Mucosa of gallbladder (tissue), 1 donor: ENCODE data around the gene BICDL2. TPM values are rescaled to one million over a fixed set of nuclear protein-coding genes. Genes with fewer than 3 reads are reported as not detected.
A peak's percentile ranks its signal among the peaks of the same experiment; 100 is the strongest.
"Not testable (repeated sequence)": the region's sequence is repeated elsewhere in the genome, so short reads cannot be mapped to it uniquely, and the experiment has no call there.

Experiments
- DNase-seq: peaks from one replicate; pipeline ENCODE4 v3.0.0-alpha.2; 2020; ENCODE audit warnings: low spot score
- total RNA-seq: library from RNA; stranded (reverse); gene quantifications from one replicate; pipeline ENCODE4 v1.2.1, GENCODE V29; 2021
- donor health status: DM: no; HTN: no; CAD: no.

Gene BICDL2
- total RNA-seq: 86.1 TPM

GRCh38 chr16:3036726-3037315 lies at the start of gene BICDL2:
Gene BICDL2, minus strand, starts transcription at chr16:3036944. Its CDS starts 1,448 bp downstream, at chr16:3035496.
- no peak for DNase-seq

GRCh38 chr16:3085868-3086595 lies 49.3 kb upstream of the BICDL2 start:
- no peak for DNase-seq

- no peak for DNase-seq
Observed at GRCh38 chr16:3084969-3085670, 48.4 kb upstream of the BICDL2 start.

- DNase-seq: no peak
Observed at GRCh38 chr16:3084491-3084890, 47.7 kb upstream of the BICDL2 start.

GRCh38 chr16:3083408-3083807 lies 46.7 kb upstream of the BICDL2 start:
- not testable (repeated sequence) for DNase-seq

- DNase-seq: not testable (repeated sequence)
Observed at GRCh38 chr16:3081957-3082356, 45.2 kb upstream of the BICDL2 start.

GRCh38 chr16:3080024-3080423 lies 43.3 kb upstream of the BICDL2 start:
- DNase-seq: no peak

GRCh38 chr16:3076577-3076976 lies 39.8 kb upstream of the BICDL2 start:
- DNase-seq: no peak

- DNase-seq: not testable (repeated sequence)
Observed at GRCh38 chr16:3075946-3076345, 39.2 kb upstream of the BICDL2 start.

GRCh38 chr16:3075523-3075915 lies 38.8 kb upstream of the BICDL2 start:
- DNase-seq: no peak

GRCh38 chr16:3074860-3075522 lies 38.2 kb upstream of the BICDL2 start:
- peak; percentile 47 for DNase-seq

- no peak for DNase-seq
Observed at GRCh38 chr16:3073448-3073847, 36.7 kb upstream of the BICDL2 start.

- DNase-seq: not testable (repeated sequence)
Observed at GRCh38 chr16:3072576-3073263, 36.0 kb upstream of the BICDL2 start.

- DNase-seq: not testable (repeated sequence)
Observed at GRCh38 chr16:3072148-3072547, 35.4 kb upstream of the BICDL2 start.

GRCh38 chr16:3071655-3072054 lies 34.9 kb upstream of the BICDL2 start:
- no peak for DNase-seq

- DNase-seq: no peak
Observed at GRCh38 chr16:3070608-3071111, 33.9 kb upstream of the BICDL2 start.

- not testable (repeated sequence) for DNase-seq
Observed at GRCh38 chr16:3069146-3069545, 32.4 kb upstream of the BICDL2 start.

- DNase-seq: no peak
Observed at GRCh38 chr16:3068487-3068886, 31.7 kb upstream of the BICDL2 start.

GRCh38 chr16:3066440-3066748 lies 29.6 kb upstream of the BICDL2 start:
- no peak for DNase-seq

- DNase-seq: no peak
Observed at GRCh38 chr16:3065742-3066439, 29.1 kb upstream of the BICDL2 start.
